ENCODE data around the gene PIGS. TPM values are rescaled to one million over a fixed set of nuclear protein-coding genes. Genes with fewer than 3 reads are reported as not detected.

The PIGS gene
- total and polyA plus RNA-seq, 2 of the 13 experiments (the other 11 are each of a cell fraction or from before 2014, with no cell fraction given) = 31.7 to 42.6 TPM

GRCh38 chr17:28571361-28572122, at the start of gene PIGS (continued):
- TF ChIP-seq ZNF784 (CRISPR knock-in tag; IDR thresholded peaks at IDR 0.05; ENCODE audit: borderline replicate concordance) (peak; percentile 74; the same call in 1 of the 2 replicates), SOX13 (IDR thresholded peaks at IDR 0.05) (no peak), SOX13 (CRISPR knock-in tag; conservative IDR thresholded peaks at IDR 0.05 in 1 of 2, IDR thresholded peaks at IDR 0.05 in 1 of 2) (no peak), FOXC1 (CRISPR knock-in tag; IDR thresholded peaks at IDR 0.05; ENCODE audit: borderline replicate concordance) (peak; percentile 47), AKAP8 (CRISPR knock-in tag; IDR thresholded peaks at IDR 0.05) (0 out of 2 replicates have a peak, but pooled peaks have one; percentile 26), SALL1 (CRISPR knock-in tag; IDR thresholded peaks at IDR 0.05) (no peak), ZNF138 (CRISPR knock-in tag; IDR thresholded peaks at IDR 0.05; ENCODE audit: low read depth) (peak; percentile 76; the same call in 1 of the 2 replicates), CERS6 (CRISPR knock-in tag; IDR thresholded peaks at IDR 0.05) (no peak), ARNT2 (CRISPR knock-in tag; IDR thresholded peaks at IDR 0.05; ENCODE audit: low read depth) (peak; percentile 41; the same call in 1 of the 2 replicates), TMF1 (CRISPR knock-in tag; IDR thresholded peaks at IDR 0.05; ENCODE audit: low read depth) (no peak), ASH2L (IDR thresholded peaks at IDR 0.05; ENCODE audit: insufficient read length, low read depth, low read length) (peak; percentile 66), ZFP82 (CRISPR knock-in tag; IDR thresholded peaks at IDR 0.05; ENCODE audit: borderline replicate concordance) (no peak), SALL2 (CRISPR knock-in tag; IDR thresholded peaks at IDR 0.05) (peak; percentile 83; the same call in 1 of the 2 replicates), RXRB (CRISPR knock-in tag; IDR thresholded peaks at IDR 0.05; ENCODE audit: borderline replicate concordance) (peak; percentile 8; the same call in 1 of the 2 replicates), PAWR (CRISPR knock-in tag; IDR thresholded peaks at IDR 0.05; ENCODE audit: borderline replicate concordance) (no peak), NAIF1 (CRISPR knock-in tag; IDR thresholded peaks at IDR 0.05; ENCODE audit: borderline replicate concordance) (peak; percentile 60; the same call in 1 of the 2 replicates), SPEN (CRISPR knock-in tag; IDR thresholded peaks at IDR 0.05; ENCODE audit: low read depth) (peak; percentile 60; the same call in 1 of the 2 replicates), SAP130 (CRISPR knock-in tag; IDR thresholded peaks at IDR 0.05; ENCODE audit: low read depth) (peak; percentile 81), ZNF460 (CRISPR knock-in tag; IDR thresholded peaks at IDR 0.05; ENCODE audit: borderline replicate concordance) (no peak), SIN3B (IDR thresholded peaks at IDR 0.05; ENCODE audit: low read length) (0 out of 2 replicates have a peak, but pooled peaks have one; percentile 38), AGO1 (IDR thresholded peaks at IDR 0.05; ENCODE audit: low read depth, low read length, poor library complexity, severe bottlenecking) (peak; percentile 45), ZNF780A (CRISPR knock-in tag; IDR thresholded peaks at IDR 0.05) (no peak), ZNF468 (CRISPR knock-in tag; IDR thresholded peaks at IDR 0.05) (no peak), TFDP2 (CRISPR knock-in tag; IDR thresholded peaks at IDR 0.05) (no peak), ZNF672 (CRISPR knock-in tag; IDR thresholded peaks at IDR 0.05) (no peak), TAF1 (CRISPR knock-in tag; IDR thresholded peaks at IDR 0.05) (peak; percentile 80; the same call in 1 of the 2 replicates), ZNF383 (CRISPR knock-in tag; IDR thresholded peaks at IDR 0.05; ENCODE audit: borderline replicate concordance) (no peak), SMAD9 (CRISPR knock-in tag; IDR thresholded peaks at IDR 0.05) (no peak)
